Measurements from ENCODE around the gene LPAR3.

LPAR3 gene

GRCh38 chr1:84825161-84825560 is 67.8 kb downstream of the LPAR3 start:
- DNase-seq (ENCODE audit: low spot score) = no peak

- DNase-seq (ENCODE audit: low spot score) = no peak
Observed at GRCh38 chr1:84823991-84824390, 69.0 kb downstream of the LPAR3 start.

- no peak for DNase-seq (ENCODE audit: low spot score)
Observed at GRCh38 chr1:84823511-84823910, 69.5 kb downstream of the LPAR3 start.

- DNase-seq (ENCODE audit: low spot score) = no peak
Observed at GRCh38 chr1:84810343-84810742, 82.7 kb downstream of the LPAR3 start.

GRCh38 chr1:84809023-84809422 is 84.0 kb downstream of the LPAR3 start:
- no peak for DNase-seq (ENCODE audit: low spot score)

GRCh38 chr1:84803604-84804003 is 89.4 kb downstream of the LPAR3 start:
- DNase-seq (ENCODE audit: low spot score) = no peak

- DNase-seq (ENCODE audit: low spot score) = no peak
Observed at GRCh38 chr1:84802567-84803232, 90.3 kb downstream of the LPAR3 start.

GRCh38 chr1:84800090-84801073 is 92.6 kb downstream of the LPAR3 start:
- DNase-seq (ENCODE audit: low spot score) = no peak

- no peak for DNase-seq (ENCODE audit: low spot score)
Observed at GRCh38 chr1:84797603-84798002, 95.4 kb downstream of the LPAR3 start.

GRCh38 chr1:84795966-84796600 is 96.9 kb downstream of the LPAR3 start:
- DNase-seq (ENCODE audit: low spot score) = no peak

GRCh38 chr1:84795213-84795612 is 97.8 kb downstream of the LPAR3 start:
- DNase-seq (ENCODE audit: low spot score) = no peak

GRCh38 chr1:84792421-84792820 is 100.6 kb downstream of the LPAR3 start:
- DNase-seq (ENCODE audit: low spot score) = no peak

- DNase-seq (ENCODE audit: low spot score) = no peak
Observed at GRCh38 chr1:84789014-84789413, 104.0 kb downstream of the LPAR3 start.

- DNase-seq (ENCODE audit: low spot score) = no peak
Observed at GRCh38 chr1:84785271-84786036, 107.6 kb downstream of the LPAR3 start.

- DNase-seq (ENCODE audit: low spot score) = no peak
Observed at GRCh38 chr1:84782881-84783280, 110.1 kb downstream of the LPAR3 start.

- peak; percentile 84 for DNase-seq (ENCODE audit: low spot score)
Observed at GRCh38 chr1:84781946-84782771, 110.8 kb downstream of the LPAR3 start.

GRCh38 chr1:84780000-84780716 is 112.8 kb downstream of the LPAR3 start:
- peak; percentile 42 for DNase-seq (ENCODE audit: low spot score)

GRCh38 chr1:84776639-84777038 is 116.4 kb downstream of the LPAR3 start:
- DNase-seq (ENCODE audit: low spot score) = no peak

GRCh38 chr1:84775535-84775920 is 117.5 kb downstream of the LPAR3 start:
- DNase-seq (ENCODE audit: low spot score) = no peak

Data from AG20443 (cell line).